HG03097 (cell line): Measurements from ENCODE around the gene ITGA11.
"Not testable (repeated sequence)": the region's sequence is repeated elsewhere in the genome, so short reads cannot be mapped to it uniquely, and the experiment has no call there.

Experiments used
- ATAC-seq: cut with Tn5 transposase; IDR thresholded peaks from one replicate; pipeline ENCODE4 v1.9.1; 2021; ENCODE audit not compliant: unreplicated experiment, low FRiP score

ITGA11 gene

DNA sequence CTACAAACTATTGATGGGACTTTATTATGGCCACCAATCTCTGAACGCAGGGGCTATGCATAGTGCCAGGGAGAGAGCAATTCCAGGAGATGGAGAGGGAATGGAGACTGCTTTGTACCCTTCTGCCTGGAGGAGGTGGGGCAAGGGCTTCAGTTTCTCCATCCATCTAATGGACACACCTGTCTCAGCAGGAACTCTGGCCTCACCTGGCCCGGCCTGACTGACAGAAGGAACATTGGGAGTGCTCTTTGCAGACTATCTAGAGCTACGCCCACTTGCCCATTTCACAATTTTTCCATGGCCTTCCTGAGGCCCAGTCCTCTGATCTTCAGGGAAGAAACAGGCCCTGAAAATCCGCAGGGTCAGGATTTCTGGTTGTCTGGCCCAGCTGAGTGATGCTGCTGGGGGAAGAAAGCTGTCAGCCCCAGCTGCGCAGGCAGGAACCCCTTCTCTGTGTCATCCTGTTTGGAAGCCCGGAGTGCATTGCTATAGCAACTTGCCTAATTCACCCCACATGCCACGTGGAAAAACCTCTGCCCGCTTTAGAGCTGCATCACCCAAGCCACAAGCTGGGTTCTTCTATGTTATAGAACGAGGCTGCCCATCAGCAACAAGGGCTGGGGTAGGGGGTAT lies 6.4 kb downstream of the ITGA11 start:
- ATAC-seq, result no peak

DNA sequence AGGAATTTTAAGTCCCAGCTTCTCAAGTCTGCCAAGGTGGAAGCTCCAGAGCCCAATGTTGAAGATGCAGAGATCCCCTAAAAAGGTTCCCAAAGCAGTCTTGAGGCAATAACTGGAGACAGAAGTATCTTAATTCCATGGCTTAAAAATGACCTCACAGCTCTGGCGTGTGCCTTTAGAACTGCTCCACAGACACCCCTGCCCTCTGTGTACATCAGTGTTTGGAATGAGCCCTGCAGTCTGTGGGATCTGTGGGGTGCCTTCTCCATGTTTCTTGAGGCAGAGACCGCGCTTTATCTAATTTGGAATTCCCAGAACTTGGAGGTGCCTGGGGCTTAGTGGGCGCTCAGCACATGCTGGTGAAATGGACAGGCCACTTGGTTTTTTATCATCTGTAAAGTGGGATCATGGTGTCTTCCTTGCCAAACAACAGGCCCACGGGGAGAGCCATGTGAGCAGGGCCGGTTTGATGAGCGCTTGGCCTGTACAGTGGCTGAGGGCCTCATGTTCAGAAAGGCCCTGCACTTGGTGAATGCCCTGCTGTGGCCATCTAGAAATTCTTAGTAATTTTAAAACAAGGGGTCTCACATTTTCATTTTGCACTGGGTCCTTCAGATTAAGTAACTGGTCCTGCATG lies 7.1 kb downstream of the ITGA11 start:
- ATAC-seq, result no peak

DNA sequence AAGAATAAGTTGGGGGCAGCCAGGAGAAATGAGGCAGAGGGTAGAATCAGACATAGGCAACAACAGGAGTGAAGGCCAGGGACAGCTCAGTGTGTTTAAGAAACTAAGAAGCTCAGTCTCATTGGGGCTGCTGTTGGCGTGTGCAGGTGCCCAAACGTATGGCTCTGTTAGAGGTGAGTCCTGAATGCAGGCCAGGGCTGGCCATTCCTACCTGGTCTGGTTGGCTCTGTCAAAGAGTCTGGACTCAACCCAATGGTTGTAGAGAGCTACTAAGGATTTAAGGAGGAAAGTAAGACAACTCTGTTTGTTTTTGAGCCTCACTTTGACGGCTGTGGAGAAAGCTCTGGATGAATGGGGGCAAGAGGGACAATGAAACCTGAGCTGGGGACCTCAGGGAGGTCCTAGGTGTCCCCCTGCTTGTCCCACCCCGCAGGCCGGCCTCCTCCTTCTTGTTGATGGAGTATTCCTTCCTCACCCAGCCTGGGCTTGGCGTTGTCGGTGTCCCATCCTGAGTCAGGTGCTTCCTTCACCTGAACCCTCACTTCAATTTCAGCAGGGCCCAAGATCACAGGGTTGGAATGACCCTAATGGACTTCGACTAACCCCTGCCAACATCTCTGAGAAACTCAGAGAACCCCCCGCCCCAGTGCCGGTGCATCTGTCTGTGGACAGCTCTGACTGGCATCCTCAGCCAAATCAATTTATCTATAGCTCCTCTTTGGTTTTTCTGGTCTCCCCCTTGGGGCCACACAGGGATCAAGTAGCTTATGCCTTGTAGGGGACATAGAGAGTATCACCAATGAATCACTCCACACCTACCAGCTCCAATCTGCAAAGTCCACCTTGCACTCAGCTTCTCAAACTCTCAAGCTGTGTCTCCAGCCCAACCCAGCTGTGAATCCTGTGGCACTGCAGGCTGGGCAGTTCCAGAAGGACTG lies 8.3 kb downstream of the ITGA11 start:
- no peak for ATAC-seq

DNA sequence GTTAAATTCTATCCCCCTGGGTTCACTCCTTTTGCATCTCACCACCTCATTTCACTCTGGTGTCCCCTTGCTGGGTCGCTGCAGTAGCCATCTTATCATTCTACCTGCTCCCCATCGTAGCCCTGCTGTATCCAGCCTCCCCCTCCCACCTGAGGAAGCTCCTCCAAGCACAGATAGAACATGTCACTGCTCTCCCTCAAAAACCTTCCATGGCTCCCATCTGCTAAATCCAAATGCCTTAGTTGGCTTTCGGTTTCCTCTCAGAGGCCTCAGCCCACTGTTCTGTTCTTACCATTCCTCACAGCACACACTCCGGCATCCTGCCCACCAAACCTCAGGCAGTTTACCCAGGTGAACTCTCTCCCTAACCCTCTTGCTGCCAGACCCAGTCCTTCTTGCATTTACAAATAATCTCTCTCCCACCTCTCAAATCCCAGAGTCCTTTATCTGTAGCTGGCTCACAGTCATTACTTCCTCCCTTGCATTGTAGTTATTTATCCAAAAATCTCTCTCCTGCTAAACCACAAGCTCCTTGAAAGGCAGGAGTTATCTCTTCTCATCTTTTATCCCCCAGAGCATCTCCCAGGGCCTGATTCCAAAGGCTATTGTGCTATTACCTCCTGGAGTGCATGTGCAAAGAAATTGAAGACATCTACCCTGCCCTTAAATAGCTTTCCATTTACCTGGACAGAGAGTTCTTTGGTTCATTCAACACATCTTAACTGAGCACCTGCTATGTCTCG lies 9.4 kb downstream of the ITGA11 start:
- ATAC-seq, result not testable (repeated sequence)

DNA sequence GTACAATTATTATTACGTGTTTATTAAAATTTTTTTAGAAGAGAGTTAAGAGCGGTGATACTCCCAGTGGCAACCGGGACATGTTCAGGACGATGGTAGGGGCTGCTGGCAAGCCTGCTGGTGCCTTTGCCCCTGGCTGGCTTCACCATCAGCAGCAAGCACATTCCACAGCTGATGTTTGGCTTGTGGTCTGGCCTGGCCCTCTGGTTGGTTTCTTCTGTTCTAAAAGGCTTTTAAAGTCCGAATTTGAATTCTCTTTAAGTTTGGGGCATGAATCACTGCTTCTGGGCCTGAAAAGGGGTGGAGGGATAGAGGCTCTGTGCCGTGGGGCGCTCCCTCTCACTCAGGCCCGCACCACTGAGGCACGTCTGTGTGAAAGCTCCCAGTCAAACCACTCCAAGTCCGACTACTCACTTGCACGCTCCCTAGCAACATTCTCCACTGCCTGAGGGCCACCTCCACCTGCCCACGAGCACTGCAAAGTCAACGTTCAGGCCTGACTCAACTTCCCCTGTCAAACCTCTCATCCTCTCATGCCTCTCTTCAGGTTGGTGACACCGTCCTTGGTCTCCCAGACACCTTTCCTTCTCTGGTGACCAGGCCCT lies 10.1 kb downstream of the ITGA11 start:
- no peak for ATAC-seq

DNA sequence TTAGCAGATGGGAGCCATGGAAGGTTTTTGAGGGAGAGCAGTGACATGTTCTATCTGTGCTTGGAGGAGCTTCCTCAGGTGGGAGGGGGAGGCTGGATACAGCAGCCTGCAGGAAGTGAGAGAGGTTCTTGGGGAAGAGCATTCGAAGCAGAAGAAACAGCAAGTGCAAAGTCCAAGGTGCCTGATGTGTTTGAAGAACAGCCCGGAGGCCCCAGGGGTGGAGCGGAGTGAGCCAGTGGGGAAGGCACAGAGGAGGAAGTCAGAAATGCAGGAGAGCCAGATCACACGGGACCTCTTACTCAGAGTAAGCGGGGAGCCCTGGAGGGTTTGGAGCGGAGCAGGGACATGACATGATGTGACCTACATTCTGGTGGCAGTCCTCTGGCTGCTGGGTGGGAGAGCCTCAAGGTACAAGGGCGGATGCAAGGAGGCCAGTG lies 10.8 kb downstream of the ITGA11 start:
- no peak for ATAC-seq

DNA sequence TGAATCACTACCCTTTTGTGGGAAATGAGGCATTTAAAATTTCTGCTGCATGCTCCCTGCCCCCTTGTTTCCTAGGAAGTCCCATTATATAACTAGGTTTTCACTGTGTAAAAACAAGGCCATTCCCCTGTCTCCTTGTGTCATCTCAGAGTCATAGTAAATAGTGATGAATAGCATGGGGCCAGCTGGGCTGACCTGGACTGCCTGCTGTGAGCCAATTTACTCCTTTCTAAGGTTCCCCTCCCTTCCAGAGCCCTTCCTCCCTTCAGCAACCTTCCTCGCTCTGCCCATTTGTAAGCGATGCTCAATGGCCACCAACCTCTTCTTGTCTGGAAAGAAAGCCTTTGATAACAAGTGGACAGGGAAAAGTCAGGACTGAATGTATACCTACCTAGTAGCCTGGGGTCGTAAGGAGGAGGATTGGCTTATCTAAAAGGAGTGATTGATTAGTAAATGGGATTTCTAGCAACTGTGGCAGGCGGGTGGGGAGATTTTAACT lies 11.7 kb downstream of the ITGA11 start:
- no peak for ATAC-seq

DNA sequence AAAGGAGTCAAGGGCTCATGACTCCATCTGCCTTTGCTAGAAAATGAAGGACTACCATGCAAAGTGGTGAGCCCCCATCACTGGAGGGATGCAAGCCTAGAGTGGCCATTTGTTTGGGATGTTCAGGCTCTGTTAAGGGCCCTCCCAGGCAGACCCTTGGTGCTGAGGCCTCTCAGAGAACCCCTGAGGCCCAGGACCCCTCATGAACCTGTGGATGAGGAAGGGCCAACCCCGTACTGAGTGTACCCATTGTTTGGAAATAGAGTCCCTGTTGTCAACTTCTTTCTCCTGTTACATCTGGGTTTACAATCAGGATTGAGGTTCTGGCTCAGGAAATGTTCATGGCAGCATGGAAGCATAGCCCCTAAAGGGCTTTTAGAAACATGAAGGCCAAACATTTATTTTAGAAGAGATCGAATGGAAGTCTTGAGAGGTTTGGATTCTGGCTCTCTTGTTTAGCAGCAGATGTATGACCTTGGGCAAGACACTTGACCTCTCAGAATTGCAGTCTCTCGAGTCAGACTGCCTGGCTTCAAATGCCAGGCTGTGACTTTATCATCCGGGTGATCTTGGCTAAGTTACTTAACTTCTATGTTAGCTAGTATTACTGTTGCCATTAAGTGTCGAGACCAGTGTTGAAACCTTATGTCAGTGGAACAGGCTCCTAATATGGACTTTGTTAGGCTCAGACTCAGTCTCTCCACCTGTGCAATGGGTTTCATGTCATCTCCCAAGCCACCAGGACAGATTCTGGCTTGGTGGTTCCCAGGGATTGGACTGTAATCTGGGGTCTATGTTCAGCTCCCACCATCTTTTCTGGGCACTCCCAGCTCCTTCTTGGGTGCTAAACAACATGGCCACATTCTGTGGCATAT lies 12.4 kb downstream of the ITGA11 start:
- ATAC-seq, result no peak

DNA sequence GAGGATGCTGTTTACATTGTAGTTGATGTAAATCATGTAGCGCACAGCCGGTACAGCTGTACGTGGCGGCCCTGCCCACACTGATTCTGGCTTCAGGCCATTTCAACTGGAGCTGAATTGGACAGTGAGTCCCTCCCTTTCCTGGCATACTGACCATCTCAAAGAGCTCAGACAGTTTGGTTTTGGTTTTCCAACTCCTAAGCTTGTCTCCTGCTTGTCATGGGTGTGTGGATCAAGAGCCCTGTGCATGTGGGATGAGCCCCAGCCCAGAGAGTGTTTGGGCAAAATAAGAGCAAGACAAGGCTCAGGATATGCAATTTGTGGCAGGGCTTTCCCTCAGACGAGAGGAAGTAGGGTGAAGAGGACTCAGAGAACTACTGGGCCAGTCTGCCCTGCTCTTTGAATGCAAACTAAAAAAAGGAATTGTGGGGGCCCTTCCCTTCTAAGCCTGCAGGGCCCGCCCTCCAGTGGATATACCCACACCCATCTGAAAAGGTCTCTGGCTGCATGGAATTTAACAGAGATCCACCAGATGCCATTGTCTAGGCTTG lies 13.3 kb downstream of the ITGA11 start:
- no peak for ATAC-seq

DNA sequence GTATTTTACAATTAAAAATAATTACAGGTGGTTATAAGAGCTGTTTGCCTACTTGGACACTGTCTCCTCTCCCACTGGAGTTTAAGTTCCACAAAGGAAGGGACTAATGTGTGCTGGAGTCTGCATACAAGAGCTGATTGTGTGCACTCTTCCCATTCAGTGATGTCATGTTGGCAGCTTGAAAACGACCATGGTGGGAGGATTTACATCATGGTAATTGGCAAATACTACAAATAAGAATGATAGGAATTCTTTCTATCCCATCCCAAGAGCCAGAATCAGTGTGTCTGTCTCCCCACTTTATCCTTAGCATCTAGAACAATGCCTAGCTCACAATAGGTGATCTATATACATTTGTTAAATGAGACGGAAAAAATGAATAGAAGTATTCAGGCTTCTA lies 14.1 kb downstream of the ITGA11 start:
- no peak for ATAC-seq

DNA sequence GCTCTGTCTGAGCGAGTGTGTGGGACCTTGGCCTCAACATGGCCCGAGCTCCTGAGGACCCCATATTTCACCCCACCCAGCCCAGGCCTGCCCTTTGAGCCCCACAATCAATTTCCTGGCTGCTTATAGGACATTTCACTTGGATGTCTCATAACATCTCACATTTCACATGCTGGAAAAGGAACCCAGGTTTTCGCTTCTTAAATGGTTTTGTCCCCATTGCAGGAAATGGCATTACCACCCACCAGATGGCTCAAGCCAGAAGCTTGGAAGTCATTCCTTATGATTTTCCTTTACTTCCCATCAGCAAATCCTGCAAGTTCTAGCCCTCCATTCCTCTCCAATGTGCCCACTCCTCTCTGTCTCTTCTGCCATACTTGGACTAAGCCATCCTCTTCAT lies 14.9 kb downstream of the ITGA11 start:
- no peak for ATAC-seq

DNA sequence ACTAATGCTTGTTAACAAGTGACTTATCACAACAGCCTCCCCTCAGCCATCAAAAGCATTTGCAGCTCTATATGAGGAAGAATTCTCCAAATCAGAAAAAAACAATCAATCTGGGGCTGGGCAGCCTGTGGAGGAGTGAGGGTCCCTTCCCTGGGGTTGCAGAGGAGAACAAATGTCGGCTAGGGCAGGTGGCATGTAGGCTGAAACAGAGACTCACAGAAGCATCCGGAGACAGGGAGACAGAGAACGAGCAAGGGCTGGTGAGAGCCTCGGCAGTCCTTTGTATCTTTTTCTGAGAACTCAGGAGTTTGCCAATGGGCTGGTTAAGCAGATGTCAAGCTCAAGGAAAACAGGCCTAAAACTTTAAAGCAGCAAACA lies 15.8 kb downstream of the ITGA11 start:
- no peak for ATAC-seq

DNA sequence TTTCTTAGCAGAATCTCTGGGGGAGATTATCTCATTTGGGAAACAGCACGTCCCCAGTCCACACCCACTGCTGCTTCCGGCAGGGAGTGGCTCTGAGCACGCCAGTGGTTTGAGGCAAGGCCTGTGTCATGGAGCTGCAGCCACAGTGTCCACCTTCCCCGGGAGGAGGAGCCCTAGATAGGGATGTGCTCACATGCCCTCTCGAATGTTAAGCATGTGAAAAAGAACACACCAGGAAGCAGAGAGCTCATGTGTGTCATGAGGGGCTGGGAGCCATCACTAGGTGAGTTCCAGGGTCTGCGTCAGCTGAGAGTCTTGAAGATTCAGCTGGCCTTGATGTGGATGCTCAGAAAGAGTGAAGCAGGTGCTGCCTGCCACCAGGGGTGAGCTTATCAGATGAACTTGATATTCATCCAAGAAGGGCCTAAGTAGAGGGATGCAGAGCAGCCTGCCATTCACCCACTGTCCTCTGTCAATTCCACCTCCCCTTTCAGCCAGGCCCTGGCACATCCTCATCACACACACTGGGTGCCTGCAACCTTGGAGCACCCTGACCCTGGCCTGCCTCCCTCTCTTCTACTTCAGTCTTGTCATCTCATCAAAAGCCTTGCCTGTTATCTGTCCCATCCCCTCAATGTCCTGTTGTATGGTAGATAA lies 16.3 kb downstream of the ITGA11 start:
- ATAC-seq, result no peak

DNA sequence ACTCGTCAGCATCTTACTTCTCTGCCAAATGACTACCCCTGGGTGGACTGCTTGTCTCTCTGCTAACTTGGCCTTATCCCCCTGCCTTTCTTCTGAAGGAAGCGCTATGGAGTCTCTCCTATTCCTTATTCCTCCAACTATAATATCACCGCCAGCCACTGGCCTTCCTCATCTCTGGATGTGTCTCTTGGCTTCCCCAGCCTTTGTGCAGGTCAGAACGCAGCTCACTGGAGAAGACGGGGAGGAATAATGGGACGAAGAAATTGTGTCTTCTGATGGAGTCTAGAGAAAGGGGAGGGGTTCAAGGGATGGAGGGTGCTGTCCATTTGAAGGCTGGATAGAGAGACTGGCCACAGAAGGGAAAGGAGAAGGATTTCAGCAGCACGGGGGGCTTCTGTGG lies 16.9 kb downstream of the ITGA11 start:
- no peak for ATAC-seq

DNA sequence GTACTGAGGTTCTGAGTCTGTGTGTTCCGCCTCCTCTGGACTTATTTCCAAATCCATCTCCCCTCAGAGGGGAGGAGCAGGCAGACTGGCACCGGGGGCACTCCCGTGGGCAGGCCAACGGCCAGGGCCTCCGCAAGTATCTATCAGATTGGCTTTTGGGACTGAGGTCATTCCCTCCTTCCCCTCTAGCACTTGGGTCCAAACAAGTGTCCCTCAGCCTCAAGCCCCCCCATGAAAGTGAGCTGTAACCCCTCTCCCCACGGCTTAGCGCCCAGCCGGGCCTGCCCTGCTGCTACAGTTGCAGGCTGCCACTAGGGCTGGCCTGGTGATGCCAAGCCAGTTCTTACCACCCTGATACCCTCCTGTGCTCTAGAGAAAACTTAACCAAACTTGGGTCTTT lies 17.4 kb downstream of the ITGA11 start:
- no peak for ATAC-seq

DNA sequence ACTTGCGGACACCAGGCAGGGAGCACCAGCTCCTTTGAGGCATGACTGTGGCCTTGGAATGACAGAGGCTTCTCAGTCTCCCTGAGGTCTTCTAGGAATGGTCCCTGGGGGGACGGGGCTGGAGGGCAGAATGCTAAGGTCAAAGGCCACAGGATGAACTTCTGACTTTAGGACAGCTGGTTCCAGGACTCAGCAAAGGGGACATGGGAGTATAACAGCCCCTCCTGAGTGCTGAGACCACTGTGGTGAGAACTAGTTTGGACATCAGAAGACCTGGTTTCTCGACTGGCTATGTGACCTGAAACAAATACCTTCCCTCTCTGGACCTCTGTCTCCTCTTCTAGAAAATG lies 17.8 kb downstream of the ITGA11 start:
- ATAC-seq, result no peak

DNA sequence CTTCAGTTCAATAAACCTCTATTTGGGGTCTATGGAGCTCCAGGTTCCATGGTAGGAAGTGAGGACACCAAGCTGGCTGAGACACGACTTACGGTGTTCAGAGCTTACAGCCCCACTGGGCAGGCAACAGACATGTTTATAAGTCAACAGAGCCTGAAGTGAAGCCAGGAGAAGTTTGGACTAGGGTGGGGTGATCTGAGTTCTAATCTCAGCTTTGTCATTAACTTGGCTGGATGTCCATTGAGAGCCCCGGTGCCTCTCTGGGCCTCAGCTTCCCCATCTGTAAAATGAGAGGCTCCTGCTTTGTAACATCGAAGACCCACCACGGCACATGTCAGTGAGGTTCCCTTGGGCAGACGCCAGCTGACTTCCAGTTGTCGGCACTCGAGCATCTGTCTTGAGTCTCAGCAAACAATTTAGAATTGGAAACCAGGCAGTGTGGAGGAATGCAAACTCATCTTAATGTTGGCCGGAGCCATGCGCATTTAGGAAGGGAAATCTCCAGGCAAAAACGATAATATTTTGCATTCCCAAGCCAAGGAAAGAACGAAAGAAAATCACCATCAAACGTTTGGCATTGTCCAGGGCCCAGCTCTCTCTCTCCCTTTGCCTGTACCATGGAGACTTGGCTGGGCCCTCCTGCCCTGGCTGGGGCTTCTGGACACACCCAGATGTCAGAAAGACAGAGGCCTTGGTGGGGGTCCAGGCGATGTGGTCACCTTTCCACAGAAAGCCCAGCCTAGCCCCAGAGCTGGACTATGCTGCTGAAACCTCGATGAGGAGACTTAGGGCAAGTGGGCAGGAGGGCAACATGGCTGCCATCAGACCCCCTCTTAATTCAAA lies 18.4 kb downstream of the ITGA11 start:
- no peak for ATAC-seq

DNA sequence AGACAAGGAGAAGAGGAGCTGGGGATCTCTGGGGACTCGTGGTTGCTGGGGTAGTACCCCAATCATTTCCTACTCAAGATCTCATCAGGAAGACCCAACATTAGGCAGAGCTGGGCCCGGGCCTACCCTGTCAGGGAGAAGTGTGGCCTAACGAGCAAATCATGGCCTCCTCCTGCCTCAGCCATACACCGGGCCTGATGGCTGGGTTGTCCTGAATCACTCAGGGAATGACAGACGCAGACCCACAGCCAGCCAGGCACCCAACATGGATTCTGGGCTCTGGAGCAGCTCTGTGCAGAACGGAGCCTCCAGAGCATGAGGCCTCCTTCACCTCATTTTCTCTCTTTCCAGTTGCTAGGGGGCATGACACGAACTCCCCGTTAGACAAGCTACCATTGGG lies 19.7 kb downstream of the ITGA11 start:
- no peak for ATAC-seq
